Measurements from ENCODE around the gene RUNDC3A.

Gene RUNDC3A

GRCh38 chr17:44355642-44356099, 47.3 kb downstream of the RUNDC3A start:
- H3K36me3 ChIP-seq, result peaks cover 15 to 27% (median 25%) of the 10 kb centered on the region in 3 donors
- no peak overlapping the region for H3K4me3 ChIP-seq
- H3K4me1 ChIP-seq, result peaks cover 0 to 5% (median 4%) of the 10 kb centered on the region in 4 donors
- no peaks in the 10 kb centered on the region for H3K9me3 ChIP-seq
- no peak overlapping the region for H3K27ac ChIP-seq
- DNase-seq, result no peak
- TF ChIP-seq CTCF (IDR thresholded peaks at IDR 0.05), result no peak
- H3K27me3 ChIP-seq, result peaks cover 0 to 4% of the 10 kb centered on the region in 2 donors
- intact Hi-C loops (cut with DNase I; ENCODE audit: low total_unique reads), result no loop called here

- H3K4me1 ChIP-seq, result peaks cover 0 to 5% (median 4%) of the 10 kb centered on the region in 4 donors
- H3K36me3 ChIP-seq, result peaks cover 9 to 22% (median 20%) of the 10 kb centered on the region in 3 donors
- intact Hi-C loops (cut with DNase I; ENCODE audit: low total_unique reads), result no loop called here
- peaks cover 0 to 8% of the 10 kb centered on the region in 2 donors for H3K27me3 ChIP-seq
- H3K27ac ChIP-seq, result no peak overlapping the region
- H3K9me3 ChIP-seq, result no peaks in the 10 kb centered on the region
- no peak for TF ChIP-seq CTCF (IDR thresholded peaks at IDR 0.05)
- no peak for DNase-seq
- no peak overlapping the region for H3K4me3 ChIP-seq
Observed at GRCh38 chr17:44356241-44356640, 47.8 kb downstream of the RUNDC3A start.

GRCh38 chr17:44358066-44358465, 49.7 kb downstream of the RUNDC3A start:
- Histone ChIP-seq H3K4me3 (no peak overlapping the region), H3K27ac (no peak overlapping the region), H3K27me3 (peaks cover 0 to 25% of the 10 kb centered on the region in 2 donors), H3K4me1 (peaks cover 0 to 12% (median 11%) of the 10 kb centered on the region in 4 donors), H3K36me3 (peaks cover 0 to 3% (median 2%) of the 10 kb centered on the region in 3 donors), H3K9me3 (no peaks in the 10 kb centered on the region)
- intact Hi-C loops (cut with DNase I; ENCODE audit: low total_unique reads), result no loop called here
- no peak for DNase-seq
- no peak for TF ChIP-seq CTCF (IDR thresholded peaks at IDR 0.05)

- no peak overlapping the region for H3K4me3 ChIP-seq
- H3K27ac ChIP-seq, result no peak overlapping the region
- peaks cover 0 to 32% of the 10 kb centered on the region in 2 donors for H3K27me3 ChIP-seq
- no peaks in the 10 kb centered on the region for H3K36me3 ChIP-seq
- no peak for DNase-seq
- intact Hi-C loops (cut with DNase I; ENCODE audit: low total_unique reads), result no loop called here
- H3K9me3 ChIP-seq, result no peaks in the 10 kb centered on the region
- no peak for TF ChIP-seq CTCF (IDR thresholded peaks at IDR 0.05)
- H3K4me1 ChIP-seq, result peaks cover 0 to 17% (median 14%) of the 10 kb centered on the region in 4 donors
Observed at GRCh38 chr17:44359006-44359405, 50.6 kb downstream of the RUNDC3A start.

- intact Hi-C loops (cut with DNase I; ENCODE audit: low total_unique reads), result no loop called here
- peaks cover 0 to 35% of the 10 kb centered on the region in 2 donors for H3K27me3 ChIP-seq
- TF ChIP-seq CTCF (IDR thresholded peaks at IDR 0.05), result no peak
- H3K36me3 ChIP-seq, result no peaks in the 10 kb centered on the region
- H3K9me3 ChIP-seq, result no peaks in the 10 kb centered on the region
- no peak overlapping the region for H3K4me3 ChIP-seq
- DNase-seq, result peak in 1 of 2 donors; percentile 57
- no peak overlapping the region for H3K27ac ChIP-seq
- peaks cover 0 to 20% (median 16%) of the 10 kb centered on the region in 4 donors for H3K4me1 ChIP-seq
Observed at GRCh38 chr17:44359458-44360143, 51.2 kb downstream of the RUNDC3A start.

Measured in tibial artery (tissue), 4 donors.